Testis (tissue), 2 donors: ENCODE data around the gene HOXC9.

Experiments used
- POLR2A ChIP-seq: fragments of 450-650 bp; IDR thresholded peaks from one replicate; pipeline ENCODE4 v1.6.1; 2017; ENCODE audit warnings: antibody characterized with exemption, mild to moderate bottlenecking, moderate library complexity
- TF ChIP-seq, protein P1 (sequence below), 3 experiments: fragments of 450-650 bp in 2 of 3; fragments of 200-600 bp in 1 of 3; sonication (generic) in 1 of 3; IDR thresholded peaks; one replicate each; pipeline ENCODE4 v1.5.1; 2016 to 2019; ENCODE audit warnings: antibody characterized with exemption in 3 of 3, mild to moderate bottlenecking in 2 of 3, moderate library complexity in 1 of 3

DNA sequence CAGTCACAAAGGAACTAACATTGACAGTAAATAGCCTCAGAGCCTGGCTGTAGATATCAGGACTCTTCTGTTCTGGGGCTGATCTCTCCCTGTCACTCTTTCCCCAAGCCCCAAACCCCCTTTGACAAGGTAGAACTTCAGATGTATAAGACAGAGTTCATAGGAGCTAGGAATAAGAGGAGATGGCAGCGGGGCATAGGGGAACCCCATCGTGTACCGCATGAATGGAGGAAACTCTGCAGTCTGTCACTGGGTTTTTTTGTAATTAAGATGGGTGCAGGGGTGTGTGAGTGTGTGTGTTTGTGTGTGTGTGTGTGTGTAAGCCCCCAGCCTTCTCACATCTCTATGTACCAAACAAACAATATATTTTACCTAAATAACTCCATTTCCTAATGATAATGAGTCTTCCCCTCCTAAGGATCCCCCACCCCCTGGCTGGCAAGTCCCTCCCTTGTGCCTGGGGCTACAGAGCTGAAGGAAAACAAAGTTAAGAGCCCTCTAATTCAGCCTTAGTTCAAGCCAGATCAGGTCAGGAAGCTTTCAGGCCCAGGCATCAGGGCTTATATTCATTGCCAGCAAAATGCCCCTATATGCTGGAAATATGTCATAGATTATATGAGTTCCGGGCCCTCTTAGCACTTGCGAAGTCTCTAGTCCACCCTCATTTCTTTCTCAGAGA is 44.6 kb downstream of the HOXC9 start:
- TF ChIP-seq POLR2A = no peak
- TF ChIP-seq, protein P1, sequence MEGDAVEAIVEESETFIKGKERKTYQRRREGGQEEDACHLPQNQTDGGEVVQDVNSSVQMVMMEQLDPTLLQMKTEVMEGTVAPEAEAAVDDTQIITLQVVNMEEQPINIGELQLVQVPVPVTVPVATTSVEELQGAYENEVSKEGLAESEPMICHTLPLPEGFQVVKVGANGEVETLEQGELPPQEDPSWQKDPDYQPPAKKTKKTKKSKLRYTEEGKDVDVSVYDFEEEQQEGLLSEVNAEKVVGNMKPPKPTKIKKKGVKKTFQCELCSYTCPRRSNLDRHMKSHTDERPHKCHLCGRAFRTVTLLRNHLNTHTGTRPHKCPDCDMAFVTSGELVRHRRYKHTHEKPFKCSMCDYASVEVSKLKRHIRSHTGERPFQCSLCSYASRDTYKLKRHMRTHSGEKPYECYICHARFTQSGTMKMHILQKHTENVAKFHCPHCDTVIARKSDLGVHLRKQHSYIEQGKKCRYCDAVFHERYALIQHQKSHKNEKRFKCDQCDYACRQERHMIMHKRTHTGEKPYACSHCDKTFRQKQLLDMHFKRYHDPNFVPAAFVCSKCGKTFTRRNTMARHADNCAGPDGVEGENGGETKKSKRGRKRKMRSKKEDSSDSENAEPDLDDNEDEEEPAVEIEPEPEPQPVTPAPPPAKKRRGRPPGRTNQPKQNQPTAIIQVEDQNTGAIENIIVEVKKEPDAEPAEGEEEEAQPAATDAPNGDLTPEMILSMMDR (IDR thresholded peaks at IDR 0.05) = no peak
